ENCODE results near the gene EMD. TPM values are rescaled to one million over a fixed set of nuclear protein-coding genes. Genes with fewer than 3 reads are reported as not detected.
A peak's percentile ranks its signal among the peaks of the same experiment; 100 is the strongest.

The EMD gene
- total RNA-seq, 4 donors from 2014 or later = 41.0 to 58.6 (median 50.6) TPM

- peak overlapping the region in 1 of 4 donors; percentile 56 for H3K27ac ChIP-seq
- WGBS, 2 donors (ENCODE audit: low coverage in 1 of 2) = no CpG with 5 or more reads among the region's 10 CpGs
- no peaks in the 10 kb centered on the region for H3K9me3 ChIP-seq
- TF ChIP-seq POLR2AphosphoS5 (IDR thresholded peaks at IDR 0.05) (no peak), POLR2A (IDR thresholded peaks at IDR 0.05) (no peak), EP300 (IDR thresholded peaks at IDR 0.05) (no peak)
- TF ChIP-seq, protein P1, sequence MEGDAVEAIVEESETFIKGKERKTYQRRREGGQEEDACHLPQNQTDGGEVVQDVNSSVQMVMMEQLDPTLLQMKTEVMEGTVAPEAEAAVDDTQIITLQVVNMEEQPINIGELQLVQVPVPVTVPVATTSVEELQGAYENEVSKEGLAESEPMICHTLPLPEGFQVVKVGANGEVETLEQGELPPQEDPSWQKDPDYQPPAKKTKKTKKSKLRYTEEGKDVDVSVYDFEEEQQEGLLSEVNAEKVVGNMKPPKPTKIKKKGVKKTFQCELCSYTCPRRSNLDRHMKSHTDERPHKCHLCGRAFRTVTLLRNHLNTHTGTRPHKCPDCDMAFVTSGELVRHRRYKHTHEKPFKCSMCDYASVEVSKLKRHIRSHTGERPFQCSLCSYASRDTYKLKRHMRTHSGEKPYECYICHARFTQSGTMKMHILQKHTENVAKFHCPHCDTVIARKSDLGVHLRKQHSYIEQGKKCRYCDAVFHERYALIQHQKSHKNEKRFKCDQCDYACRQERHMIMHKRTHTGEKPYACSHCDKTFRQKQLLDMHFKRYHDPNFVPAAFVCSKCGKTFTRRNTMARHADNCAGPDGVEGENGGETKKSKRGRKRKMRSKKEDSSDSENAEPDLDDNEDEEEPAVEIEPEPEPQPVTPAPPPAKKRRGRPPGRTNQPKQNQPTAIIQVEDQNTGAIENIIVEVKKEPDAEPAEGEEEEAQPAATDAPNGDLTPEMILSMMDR (IDR thresholded peaks at IDR 0.05) = no peak
- peaks cover 0 to 12% (median 0%) of the 10 kb centered on the region in 3 donors for H3K4me1 ChIP-seq
- peak; percentile 14 for ATAC-seq
- H3K27me3 ChIP-seq = no peaks in the 10 kb centered on the region
- H3K4me3 ChIP-seq = no peak overlapping the region
- peaks cover 0 to 6% of the 10 kb centered on the region in 2 donors for H3K36me3 ChIP-seq
Observed at GRCh38 chrX:154420402-154420756, 41.3 kb downstream of the EMD start.

DNA sequence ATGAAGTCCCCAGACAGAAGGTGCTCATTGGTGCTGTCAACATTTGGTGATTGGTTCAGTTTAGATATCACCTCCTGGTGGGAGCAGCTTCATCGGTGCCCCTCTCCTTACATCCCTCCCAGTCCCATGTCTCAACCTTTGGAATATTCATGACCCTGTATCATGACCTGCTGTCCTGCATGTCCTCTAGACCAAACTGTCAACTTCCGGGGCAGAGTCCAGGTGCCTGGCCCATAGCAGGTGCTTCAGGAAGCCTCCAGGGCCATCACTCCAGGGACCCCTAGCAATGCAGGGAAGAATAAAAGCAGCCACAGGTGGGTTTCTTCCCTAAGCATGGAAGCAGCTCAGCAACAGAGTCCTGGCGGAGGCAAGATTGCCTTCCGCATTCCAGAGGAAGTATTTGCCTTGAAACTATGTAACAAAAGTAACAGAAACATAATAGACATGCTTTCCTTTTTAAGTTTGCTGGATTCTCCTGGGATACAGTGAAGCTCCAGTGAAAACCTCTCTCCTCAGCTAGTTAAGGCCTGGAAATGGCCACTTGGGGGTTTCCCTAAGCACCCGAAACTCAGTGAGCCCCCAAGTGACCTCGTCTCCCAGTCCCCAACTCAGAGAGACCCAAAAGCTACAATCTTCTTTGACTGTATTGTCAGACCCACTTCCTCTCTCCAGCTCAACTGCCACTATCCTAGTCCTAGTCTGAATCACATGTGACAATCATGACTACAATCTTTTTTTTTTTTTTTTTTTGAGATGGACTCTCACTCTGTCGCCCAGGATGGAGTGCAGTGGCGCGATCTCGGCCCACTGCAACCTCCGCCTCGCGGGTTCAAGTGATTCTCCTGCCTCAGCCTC lies 48.0 kb downstream of the EMD start:
- peak overlapping the region in 1 of 2 donors; percentile 73 for H3K4me3 ChIP-seq
- H3K27ac ChIP-seq = peak overlapping the region in 2 of 4 donors; percentile 83 to 89
- 91 to 100% methylated on average over 1 to 3 of the region's 13 CpGs for WGBS, 2 donors (ENCODE audit: low coverage in 1 of 2)
- no peaks in the 10 kb centered on the region for H3K9me3 ChIP-seq
- no peaks in the 10 kb centered on the region for H3K27me3 ChIP-seq
- H3K36me3 ChIP-seq = peaks cover 0 to 8% of the 10 kb centered on the region in 2 donors
- no peak for ATAC-seq
- TF ChIP-seq, protein P1 (IDR thresholded peaks at IDR 0.05) = no peak
- TF ChIP-seq POLR2A (IDR thresholded peaks at IDR 0.05) = no peak
- no peak for TF ChIP-seq EP300 (IDR thresholded peaks at IDR 0.05)
- no peak for TF ChIP-seq POLR2AphosphoS5 (IDR thresholded peaks at IDR 0.05)
- peaks cover 0 to 39% (median 0%) of the 10 kb centered on the region in 3 donors for H3K4me1 ChIP-seq

DNA sequence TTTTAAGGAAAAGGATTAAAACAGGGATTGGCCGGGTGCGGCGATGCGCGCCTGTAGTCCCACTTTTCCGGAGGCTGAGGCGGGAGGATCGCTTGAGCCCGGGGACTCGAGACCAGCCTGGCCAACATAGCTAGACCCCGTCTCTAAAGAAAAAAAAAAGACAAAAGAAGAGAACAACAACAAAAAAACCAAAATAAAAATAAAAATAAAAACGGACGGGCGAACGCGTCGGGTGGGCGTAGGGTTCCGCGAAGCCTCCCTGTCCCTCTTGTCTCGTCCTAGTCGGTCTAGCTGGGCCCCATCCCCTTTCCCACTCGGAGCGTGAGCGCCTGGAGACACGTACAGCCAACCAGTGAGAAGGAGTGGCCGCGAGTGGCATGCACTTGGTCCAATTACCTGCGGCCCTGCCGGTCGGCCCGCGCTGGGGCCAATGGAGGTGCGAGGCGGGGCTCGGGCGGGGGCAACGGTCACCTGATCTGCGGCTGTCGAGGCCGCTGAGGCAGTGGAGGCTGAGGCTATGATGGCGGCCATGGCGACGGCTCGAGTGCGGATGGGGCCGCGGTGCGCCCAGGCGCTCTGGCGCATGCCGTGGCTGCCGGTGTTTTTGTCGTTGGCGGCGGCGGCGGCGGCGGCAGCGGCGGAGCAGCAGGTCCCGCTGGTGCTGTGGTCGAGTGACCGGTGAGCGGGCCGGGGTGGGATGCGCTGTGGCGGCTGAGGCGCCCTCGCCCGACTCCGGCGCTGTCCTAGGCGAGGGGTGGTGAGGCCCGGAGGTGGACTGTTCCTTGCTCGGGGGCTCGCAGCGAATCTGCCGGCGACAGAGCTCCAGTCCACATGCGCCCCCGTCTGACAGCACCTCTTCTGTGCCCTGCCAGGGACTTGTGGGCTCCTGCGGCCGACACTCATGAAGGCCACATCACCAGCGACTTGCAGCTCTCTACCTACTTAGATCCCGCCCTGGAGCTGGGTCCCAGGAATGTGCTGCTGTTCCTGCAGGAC lies 49.4 kb downstream of the EMD start, which contains the start of gene ATP6AP1:
TSS of gene ATP6AP1 (plus strand) at position 502 of the 996 bp plus-strand sequence. CDS start at position 518, 16 bp downstream.
- peak; percentile 98 for ATAC-seq
- WGBS, 2 donors (ENCODE audit: low coverage in 1 of 2) = 19 to 27% methylated on average over 4 to 13 of the region's 87 CpGs

DNA sequence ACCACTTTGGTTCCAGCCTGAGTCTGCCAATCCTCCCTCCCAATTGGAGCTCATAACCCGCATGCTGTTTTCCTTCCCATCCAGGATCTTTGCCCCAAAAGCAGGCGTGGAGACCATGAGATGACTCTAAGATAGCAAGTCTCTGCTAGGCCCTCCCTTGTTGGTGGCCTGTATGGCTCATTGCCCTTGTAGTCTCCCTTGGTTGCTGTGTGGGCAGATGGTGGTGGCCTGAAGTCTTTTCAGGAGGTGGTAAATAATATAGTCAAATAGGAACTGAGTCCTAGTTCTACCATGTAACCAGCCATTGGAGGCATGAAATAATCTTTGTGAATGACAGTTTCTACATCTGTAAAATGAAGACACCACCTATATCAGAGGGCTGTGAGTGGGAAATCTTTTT lies 50.6 kb downstream of the EMD start:
- H3K27me3 ChIP-seq = no peaks in the 10 kb centered on the region

More for the DNA sequence above, 49.4 kb downstream of the EMD start, which contains the start of gene ATP6AP1:
- TF ChIP-seq, protein P1 (IDR thresholded peaks at IDR 0.05) = no peak
- TF ChIP-seq POLR2AphosphoS5 (IDR thresholded peaks at IDR 0.05) = peak; percentile 60
- TF ChIP-seq EP300 (IDR thresholded peaks at IDR 0.05) = no peak
- peak; percentile 57 to 60 for TF ChIP-seq POLR2A (IDR thresholded peaks at IDR 0.05)
- peak within 1 kb of the TSS; percentile 69 to 73 for H3K4me3 ChIP-seq
- H3K36me3 ChIP-seq = peaks cover 0 to 21% of the 10 kb centered on the region in 2 donors
- no peaks in the 10 kb centered on the region for H3K9me3 ChIP-seq
- H3K4me1 ChIP-seq = peaks cover 0 to 39% (median 0%) of the 10 kb centered on the region in 3 donors
- H3K27ac ChIP-seq = peak within 1 kb of the TSS; percentile 45 to 89 (median 86)
- no peaks in the 10 kb centered on the region for H3K27me3 ChIP-seq

More for the DNA sequence above, 50.6 kb downstream of the EMD start:
- TF ChIP-seq POLR2A (IDR thresholded peaks at IDR 0.05) (no peak), POLR2AphosphoS5 (IDR thresholded peaks at IDR 0.05) (no peak), EP300 (IDR thresholded peaks at IDR 0.05) (no peak)
- TF ChIP-seq, protein P1 (IDR thresholded peaks at IDR 0.05) = no peak
- ATAC-seq = no peak
- H3K9me3 ChIP-seq = no peaks in the 10 kb centered on the region
- peaks cover 0 to 34% of the 10 kb centered on the region in 2 donors for H3K36me3 ChIP-seq
- peak overlapping the region in 1 of 2 donors; percentile 73 for H3K4me3 ChIP-seq
- WGBS, 2 donors (ENCODE audit: low coverage in 1 of 2) = 83 to 100% methylated on average over 1 of the region's 2 CpGs
- H3K27ac ChIP-seq = no peak overlapping the region
- peaks cover 0 to 39% (median 0%) of the 10 kb centered on the region in 3 donors for H3K4me1 ChIP-seq
